NB4 (cell line): ENCODE measurements around the gene TMEM145.

Experiments
- CTCF ChIP-seq: IDR thresholded peaks from one replicate; pipeline ENCODE4 v1.5.1; 2012; ENCODE audit warnings: low read depth, low read length
- MYC ChIP-seq: IDR thresholded peaks from 2 replicates; pipeline ENCODE4 v1.6.1; 2011; ENCODE audit warnings: low read depth, low read length
- POLR2A ChIP-seq: IDR thresholded peaks from 2 replicates; pipeline ENCODE4 v1.6.1; 2011; ENCODE audit warnings: mild to moderate bottlenecking; ENCODE audit not compliant: insufficient read length; ENCODE audit errors: extremely low read depth
- TF ChIP-seq, protein P1 (sequence below): IDR thresholded peaks from 2 replicates; pipeline ENCODE4 v1.6.1; 2011; ENCODE audit warnings: low read depth, low read length

- TF ChIP-seq CTCF (no peak), POLR2A (no peak), MYC (no peak)
- TF ChIP-seq, protein P1, sequence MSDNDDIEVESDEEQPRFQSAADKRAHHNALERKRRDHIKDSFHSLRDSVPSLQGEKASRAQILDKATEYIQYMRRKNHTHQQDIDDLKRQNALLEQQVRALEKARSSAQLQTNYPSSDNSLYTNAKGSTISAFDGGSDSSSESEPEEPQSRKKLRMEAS = no peak
Measured at GRCh38 chr19:42367929-42368328, 54.8 kb downstream of the TMEM145 start.
